ENCODE results near the gene SCNN1A. TPM values are rescaled to one million over a fixed set of nuclear protein-coding genes. Genes with fewer than 3 reads are reported as not detected.

SCNN1A gene
- total and polyA plus RNA-seq, 2 donors (not counting 3 experiments of a cell fraction or from before 2014, with no cell fraction given), result 0.12 to 0.18 TPM

- H2AFZ ChIP-seq (ENCODE audit: low read depth, low read length), result no peak overlapping the region
- BruUV-seq (replicated peaks), result TSS peak; percentile 3
These were observed 34.5 kb downstream of the SCNN1A start for GRCh38 chr12:6340745-6341416.

GRCh38 chr12:6340032-6340638, 35.2 kb downstream of the SCNN1A start:
- Histone ChIP-seq H3K27ac (ENCODE audit: insufficient read depth, low read depth, low read length) (peak overlapping the region; percentile 69), H3K27me3 (ENCODE audit: control insufficient read depth in 2 of 2, insufficient read depth in 2 of 2, low read length in 2 of 2) (no peaks in the 10 kb centered on the region), H3K36me3 (ENCODE audit: control insufficient read depth in 2 of 2, extremely low read depth in 1 of 2, insufficient read depth in 2 of 2, low read length in 2 of 2) (no peaks in the 10 kb centered on the region), H3K4me3 (replicated peaks in 1 of 3; ENCODE audit: insufficient read depth in 1 of 3, low read depth in 1 of 3, low read length in 3 of 3) (peak overlapping the region; percentile 89 to 98 (median 89)), H3K9ac (replicated peaks; ENCODE audit: extremely low read depth, insufficient read depth, low read length) (peak overlapping the region; percentile 80), H3K9me3 (replicated peaks; ENCODE audit: control insufficient read depth, insufficient read depth, low read length) (no peaks in the 10 kb centered on the region), H2AFZ (ENCODE audit: low read depth, low read length) (no peak overlapping the region), H3K9me1 (replicated peaks; ENCODE audit: control insufficient read depth, extremely low read depth, insufficient read depth, low read length) (no peaks in the 10 kb centered on the region), H3K4me2 (ENCODE audit: insufficient read depth, low read length) (peak overlapping the region; percentile 91), H3K79me2 (ENCODE audit: control insufficient read depth, insufficient read depth, low read length) (peaks cover 58% of the 10 kb centered on the region), H4K20me1 (replicated peaks; ENCODE audit: control insufficient read depth, extremely low read depth, insufficient read depth, low read length) (no peaks in the 10 kb centered on the region), H3K4me1 (ENCODE audit: control insufficient read depth, extremely low read depth, insufficient read depth, low read length) (peaks cover 53% of the 10 kb centered on the region)
- no TSS peak for BruUV-seq (replicated peaks)
- ChIA-PET POLR2A (interaction anchor here (0.9 to 1.5 kb wide), 2 partner anchors 17 to 26 kb away, joined by 6 to 13 read pairs; no protein-coding TSS in a partner anchor), CTCF (interaction anchor here (0.5 to 4.5 kb wide), 11 partner anchors 9 to 669 kb away, joined by 3 to 26 read pairs (median 5); partner anchors contain the start of gene LTBR)
- TF ChIP-seq GATA2 (IDR thresholded peaks at IDR 0.05; ENCODE audit: insufficient read depth, insufficient read length, low read depth, low read length), result peak; percentile 75
- peak; percentile 12 for TF ChIP-seq POLR2A (IDR thresholded peaks at IDR 0.05; ENCODE audit: low read depth, low read length)
- no peak for TF ChIP-seq CTCF (IDR thresholded peaks at IDR 0.05; ENCODE audit: extremely low read depth in 1 of 2, insufficient read depth in 1 of 2, low read depth in 1 of 2, low read length in 2 of 2)
- TF ChIP-seq MYC (IDR thresholded peaks at IDR 0.05; ENCODE audit: low read depth, low read length), result no peak
- no peak for TF ChIP-seq EZH2 (IDR thresholded peaks at IDR 0.05; ENCODE audit: borderline replicate concordance, low read depth, low read length, severe bottlenecking)
- TF ChIP-seq POLR2AphosphoS5 (IDR thresholded peaks at IDR 0.05; ENCODE audit: insufficient read depth, low read depth, low read length), result peak; percentile 38
- intact Hi-C loops (cut with micrococcal nuclease), result no loop called here
- dilution Hi-C loops (cut with MboI; ENCODE audit: extremely low pct_ligation_motif_present, low sequenced_read_pairs), result no loop called here
- DNase-seq (ENCODE audit: low read depth, low spot score) (peak; percentile 73), FAIRE-seq (peak; percentile 70)

More at GRCh38 chr12:6340745-6341416, 34.5 kb downstream of the SCNN1A start:
- Histone ChIP-seq H3K4me3 (replicated peaks in 1 of 3; ENCODE audit: insufficient read depth in 1 of 3, low read depth in 1 of 3, low read length in 3 of 3) (peak overlapping the region; percentile 89 to 98 (median 89)), H3K27me3 (ENCODE audit: control insufficient read depth in 2 of 2, insufficient read depth in 2 of 2, low read length in 2 of 2) (no peaks in the 10 kb centered on the region), H3K9ac (replicated peaks; ENCODE audit: extremely low read depth, insufficient read depth, low read length) (peak overlapping the region; percentile 80), H4K20me1 (replicated peaks; ENCODE audit: control insufficient read depth, extremely low read depth, insufficient read depth, low read length) (no peaks in the 10 kb centered on the region), H3K4me2 (ENCODE audit: insufficient read depth, low read length) (peak overlapping the region; percentile 91), H3K9me1 (replicated peaks; ENCODE audit: control insufficient read depth, extremely low read depth, insufficient read depth, low read length) (no peaks in the 10 kb centered on the region), H3K79me2 (ENCODE audit: control insufficient read depth, insufficient read depth, low read length) (peaks cover 53% of the 10 kb centered on the region), H3K27ac (ENCODE audit: insufficient read depth, low read depth, low read length) (peak overlapping the region; percentile 69), H3K4me1 (ENCODE audit: control insufficient read depth, extremely low read depth, insufficient read depth, low read length) (peaks cover 53% of the 10 kb centered on the region), H3K36me3 (ENCODE audit: control insufficient read depth in 2 of 2, extremely low read depth in 1 of 2, insufficient read depth in 2 of 2, low read length in 2 of 2) (no peaks in the 10 kb centered on the region), H3K9me3 (replicated peaks; ENCODE audit: control insufficient read depth, insufficient read depth, low read length) (no peaks in the 10 kb centered on the region)
- ChIA-PET CTCF (interaction anchor here (0.5 to 4.5 kb wide), 5 partner anchors 14 to 124 kb away, joined by 3 to 26 read pairs (median 12); partner anchors contain the start of gene LTBR), POLR2A (no interaction called here)
- TF ChIP-seq POLR2AphosphoS5 (IDR thresholded peaks at IDR 0.05; ENCODE audit: insufficient read depth, low read depth, low read length), result peak; percentile 22
- TF ChIP-seq MAX (IDR thresholded peaks at IDR 0.05; ENCODE audit: insufficient read depth, insufficient read length), result no peak
- TF ChIP-seq POLR2A (IDR thresholded peaks at IDR 0.05; ENCODE audit: low read depth, low read length), result peak; percentile 62
- no peak for TF ChIP-seq MYC (IDR thresholded peaks at IDR 0.05; ENCODE audit: low read depth, low read length)
- DNase-seq (ENCODE audit: low read depth, low spot score) (peak; percentile 21), FAIRE-seq (peak; percentile 59)
- intact Hi-C loops (cut with micrococcal nuclease) (no loop called here), dilution Hi-C loops (cut with MboI; ENCODE audit: extremely low pct_ligation_motif_present, low sequenced_read_pairs) (no loop called here)
